Measurements from ENCODE around the gene CD58.

Gene CD58

DNA sequence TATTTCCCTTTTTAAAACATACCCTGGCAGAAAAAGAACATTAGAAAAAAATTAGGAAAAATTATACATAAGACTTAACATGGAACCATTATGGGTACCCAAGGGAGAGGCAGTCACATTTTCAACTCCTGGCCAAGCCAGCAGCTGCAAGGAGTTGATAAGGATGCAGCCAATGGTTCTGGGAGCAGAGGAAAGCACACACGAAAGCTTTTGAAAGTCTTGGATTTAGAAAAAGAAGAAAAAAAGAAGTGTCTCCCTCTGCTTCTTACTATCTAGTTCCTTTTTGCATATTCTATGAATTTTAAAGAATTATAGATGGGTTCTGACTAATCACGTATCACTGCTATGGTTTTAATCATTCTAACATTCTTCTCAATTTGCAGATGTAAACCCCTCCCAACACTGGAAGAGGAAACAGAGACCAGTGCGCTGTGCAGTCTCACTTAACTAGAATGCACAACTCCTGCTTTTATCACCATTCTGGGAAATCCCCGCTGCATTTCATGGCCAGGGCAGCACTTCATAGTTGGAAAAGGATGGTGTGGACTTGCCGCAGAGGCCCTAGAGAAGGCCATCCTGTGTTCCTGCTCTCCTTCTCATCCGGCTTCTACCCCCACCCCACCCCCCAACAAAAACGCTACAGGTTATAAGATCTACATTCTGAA lies 2.7 kb upstream of the CD58 start:
- no peak for ATAC-seq
- TF ChIP-seq SNAI2 (CRISPR knock-in tag; IDR thresholded peaks at IDR 0.05) (no peak), TOX (CRISPR knock-in tag; IDR thresholded peaks at IDR 0.05; ENCODE audit: borderline replicate concordance) (no peak)
- TF ChIP-seq, protein P1, sequence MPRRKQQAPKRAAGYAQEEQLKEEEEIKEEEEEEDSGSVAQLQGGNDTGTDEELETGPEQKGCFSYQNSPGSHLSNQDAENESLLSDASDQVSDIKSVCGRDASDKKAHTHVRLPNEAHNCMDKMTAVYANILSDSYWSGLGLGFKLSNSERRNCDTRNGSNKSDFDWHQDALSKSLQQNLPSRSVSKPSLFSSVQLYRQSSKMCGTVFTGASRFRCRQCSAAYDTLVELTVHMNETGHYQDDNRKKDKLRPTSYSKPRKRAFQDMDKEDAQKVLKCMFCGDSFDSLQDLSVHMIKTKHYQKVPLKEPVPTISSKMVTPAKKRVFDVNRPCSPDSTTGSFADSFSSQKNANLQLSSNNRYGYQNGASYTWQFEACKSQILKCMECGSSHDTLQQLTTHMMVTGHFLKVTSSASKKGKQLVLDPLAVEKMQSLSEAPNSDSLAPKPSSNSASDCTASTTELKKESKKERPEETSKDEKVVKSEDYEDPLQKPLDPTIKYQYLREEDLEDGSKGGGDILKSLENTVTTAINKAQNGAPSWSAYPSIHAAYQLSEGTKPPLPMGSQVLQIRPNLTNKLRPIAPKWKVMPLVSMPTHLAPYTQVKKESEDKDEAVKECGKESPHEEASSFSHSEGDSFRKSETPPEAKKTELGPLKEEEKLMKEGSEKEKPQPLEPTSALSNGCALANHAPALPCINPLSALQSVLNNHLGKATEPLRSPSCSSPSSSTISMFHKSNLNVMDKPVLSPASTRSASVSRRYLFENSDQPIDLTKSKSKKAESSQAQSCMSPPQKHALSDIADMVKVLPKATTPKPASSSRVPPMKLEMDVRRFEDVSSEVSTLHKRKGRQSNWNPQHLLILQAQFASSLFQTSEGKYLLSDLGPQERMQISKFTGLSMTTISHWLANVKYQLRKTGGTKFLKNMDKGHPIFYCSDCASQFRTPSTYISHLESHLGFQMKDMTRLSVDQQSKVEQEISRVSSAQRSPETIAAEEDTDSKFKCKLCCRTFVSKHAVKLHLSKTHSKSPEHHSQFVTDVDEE (CRISPR knock-in tag; IDR thresholded peaks at IDR 0.05), result no peak

DNA sequence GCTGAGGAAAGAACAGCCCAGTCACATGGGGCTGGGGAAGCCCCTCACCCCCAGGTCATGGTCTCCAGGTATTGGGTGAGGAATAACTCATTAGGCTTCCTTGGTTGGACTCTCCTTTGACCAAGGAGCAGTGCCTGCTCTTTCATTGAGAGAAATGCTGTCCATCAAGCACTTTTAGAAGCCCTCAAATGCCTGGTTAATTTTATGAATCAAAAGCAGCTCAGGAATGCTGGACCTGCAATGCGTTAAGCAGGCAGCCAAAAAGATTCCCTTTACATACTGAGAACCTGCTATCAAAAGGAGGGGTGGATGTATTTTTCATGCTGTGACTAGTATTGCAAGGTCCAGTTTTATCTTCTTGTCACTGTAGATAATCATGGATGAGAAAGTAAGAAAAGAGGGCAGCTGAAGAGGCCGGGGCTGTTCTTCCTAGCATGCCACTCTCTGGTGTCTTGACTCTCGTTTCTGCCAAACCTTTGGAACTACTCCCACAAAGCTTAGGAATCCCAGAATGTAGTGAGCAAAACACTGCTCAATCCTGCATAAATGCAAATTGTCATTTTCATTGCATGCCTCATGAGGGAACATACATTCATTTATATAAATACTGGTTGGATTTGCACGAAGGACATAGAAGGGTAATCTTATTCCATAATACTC lies 2.1 kb upstream of the CD58 start:
- ATAC-seq, result no peak
- TF ChIP-seq ARNTL (CRISPR knock-in tag; IDR thresholded peaks at IDR 0.05; ENCODE audit: borderline replicate concordance, low read depth), result no peak
- TF ChIP-seq, protein P2, sequence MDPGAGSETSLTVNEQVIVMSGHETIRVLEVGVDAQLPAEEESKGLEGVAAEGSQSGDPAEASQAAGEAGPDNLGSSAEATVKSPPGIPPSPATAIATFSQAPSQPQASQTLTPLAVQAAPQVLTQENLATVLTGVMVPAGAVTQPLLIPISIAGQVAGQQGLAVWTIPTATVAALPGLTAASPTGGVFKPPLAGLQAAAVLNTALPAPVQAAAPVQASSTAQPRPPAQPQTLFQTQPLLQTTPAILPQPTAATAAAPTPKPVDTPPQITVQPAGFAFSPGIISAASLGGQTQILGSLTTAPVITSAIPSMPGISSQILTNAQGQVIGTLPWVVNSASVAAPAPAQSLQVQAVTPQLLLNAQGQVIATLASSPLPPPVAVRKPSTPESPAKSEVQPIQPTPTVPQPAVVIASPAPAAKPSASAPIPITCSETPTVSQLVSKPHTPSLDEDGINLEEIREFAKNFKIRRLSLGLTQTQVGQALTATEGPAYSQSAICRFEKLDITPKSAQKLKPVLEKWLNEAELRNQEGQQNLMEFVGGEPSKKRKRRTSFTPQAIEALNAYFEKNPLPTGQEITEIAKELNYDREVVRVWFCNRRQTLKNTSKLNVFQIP (CRISPR knock-in tag; IDR thresholded peaks at IDR 0.05; ENCODE audit: borderline replicate concordance, low read depth), result no peak
- no peak for TF ChIP-seq RARB (CRISPR knock-in tag; IDR thresholded peaks at IDR 0.05)
- TF ChIP-seq, protein P3, sequence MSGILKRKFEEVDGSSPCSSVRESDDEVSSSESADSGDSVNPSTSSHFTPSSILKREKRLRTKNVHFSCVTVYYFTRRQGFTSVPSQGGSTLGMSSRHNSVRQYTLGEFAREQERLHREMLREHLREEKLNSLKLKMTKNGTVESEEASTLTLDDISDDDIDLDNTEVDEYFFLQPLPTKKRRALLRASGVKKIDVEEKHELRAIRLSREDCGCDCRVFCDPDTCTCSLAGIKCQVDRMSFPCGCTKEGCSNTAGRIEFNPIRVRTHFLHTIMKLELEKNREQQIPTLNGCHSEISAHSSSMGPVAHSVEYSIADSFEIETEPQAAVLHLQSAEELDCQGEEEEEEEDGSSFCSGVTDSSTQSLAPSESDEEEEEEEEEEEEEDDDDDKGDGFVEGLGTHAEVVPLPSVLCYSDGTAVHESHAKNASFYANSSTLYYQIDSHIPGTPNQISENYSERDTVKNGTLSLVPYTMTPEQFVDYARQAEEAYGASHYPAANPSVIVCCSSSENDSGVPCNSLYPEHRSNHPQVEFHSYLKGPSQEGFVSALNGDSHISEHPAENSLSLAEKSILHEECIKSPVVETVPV (CRISPR knock-in tag; IDR thresholded peaks at IDR 0.05), result no peak
- no peak for TF ChIP-seq ZNF8 (CRISPR knock-in tag; IDR thresholded peaks at IDR 0.05)
- no peak for TF ChIP-seq TCF4 (CRISPR knock-in tag; IDR thresholded peaks at IDR 0.05; ENCODE audit: borderline replicate concordance)
- no peak; the same call in 1 of the 2 replicates for TF ChIP-seq ISL1 (CRISPR knock-in tag; IDR thresholded peaks at IDR 0.05)
- no peak for TF ChIP-seq OSR1 (CRISPR knock-in tag; IDR thresholded peaks at IDR 0.05)
- no peak for TF ChIP-seq ZFP30 (CRISPR knock-in tag; IDR thresholded peaks at IDR 0.05)
- TF ChIP-seq, protein P1 (CRISPR knock-in tag; IDR thresholded peaks at IDR 0.05), result no peak
- TF ChIP-seq GLIS3 (CRISPR knock-in tag; IDR thresholded peaks at IDR 0.05), result no peak
- no peak for TF ChIP-seq ZNF565 (CRISPR knock-in tag; conservative IDR thresholded peaks at IDR 0.05; ENCODE audit: low read depth)

DNA sequence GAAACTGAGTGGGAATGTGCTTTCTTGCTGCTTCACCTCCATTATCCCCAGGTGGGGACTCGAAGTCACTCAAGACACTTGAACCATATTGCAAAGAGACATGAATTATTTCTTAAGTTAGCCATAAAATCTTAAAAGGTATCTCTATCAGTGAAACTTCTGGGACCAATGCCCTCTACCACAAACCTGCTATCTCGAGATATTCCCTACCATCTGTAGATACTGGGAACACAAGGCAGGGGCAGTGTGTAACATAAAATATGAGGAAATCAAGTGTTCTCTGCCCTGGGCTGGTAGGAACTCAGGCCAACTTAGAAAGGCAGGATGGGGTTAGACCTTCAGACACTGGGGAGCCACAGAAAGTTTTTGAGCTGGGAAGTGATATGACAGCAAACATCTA lies 1.3 kb upstream of the CD58 start:
- TF ChIP-seq TCF4 (CRISPR knock-in tag; IDR thresholded peaks at IDR 0.05; ENCODE audit: borderline replicate concordance) (no peak), ARNTL (CRISPR knock-in tag; IDR thresholded peaks at IDR 0.05; ENCODE audit: borderline replicate concordance, low read depth) (no peak), OSR1 (CRISPR knock-in tag; IDR thresholded peaks at IDR 0.05) (no peak)
- TF ChIP-seq, protein P2 (CRISPR knock-in tag; IDR thresholded peaks at IDR 0.05; ENCODE audit: borderline replicate concordance, low read depth), result no peak
- ATAC-seq, result no peak
